HK-2 (cell line): Measurements from ENCODE around the gene YIPF3.
"Not testable (repeated sequence)": the region's sequence is repeated elsewhere in the genome, so short reads cannot be mapped to it uniquely, and the experiment has no call there.

Source experiments
- DNase-seq: peaks from one replicate; pipeline ENCODE4 v3.0.0-alpha.2; 2018; ENCODE audit not compliant: unreplicated experiment

YIPF3 gene

DNA sequence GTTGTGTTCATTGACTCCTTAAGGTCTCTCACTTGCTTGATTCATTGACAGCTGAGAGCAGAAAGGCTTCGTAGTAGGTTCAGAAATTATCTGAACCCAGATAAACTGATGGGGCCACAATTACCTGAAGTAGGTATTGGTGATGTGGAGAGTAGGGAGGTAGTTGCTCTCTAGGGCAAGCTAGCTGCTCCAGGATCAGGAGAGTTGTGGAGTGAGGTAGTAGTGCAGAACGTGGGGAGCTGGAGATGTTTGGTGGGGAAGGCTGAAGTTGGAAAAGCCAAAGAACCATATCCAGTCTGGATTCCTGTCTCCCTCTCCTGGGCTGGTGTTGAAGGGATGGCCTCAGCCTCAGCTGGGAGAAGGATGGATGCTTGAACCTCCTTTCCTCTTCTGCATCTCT lies 23.5 kb downstream of the YIPF3 start:
- DNase-seq: no peak

DNA sequence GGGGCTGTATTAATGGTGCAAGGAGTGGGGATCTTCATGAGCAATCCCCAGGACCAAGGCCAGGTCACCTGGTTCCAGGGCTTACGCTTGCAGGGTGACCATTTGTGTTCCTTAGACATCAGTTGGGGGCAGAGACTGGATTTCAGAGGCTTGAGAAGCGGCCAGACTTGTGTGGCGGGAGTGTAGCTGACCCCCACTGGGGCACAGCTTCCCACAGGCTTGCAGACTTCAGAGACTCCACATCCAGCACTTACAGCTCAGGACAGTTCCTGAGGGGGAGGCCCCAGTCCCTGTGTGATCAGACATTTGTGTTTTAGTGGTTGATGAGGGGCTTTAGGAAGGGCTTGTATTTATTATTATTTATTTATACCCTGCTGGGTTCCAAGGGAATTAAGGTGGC lies 24.1 kb downstream of the YIPF3 start:
- DNase-seq: no peak

GRCh38 chr6:43491750-43492661 lies 24.7 kb downstream of the YIPF3 start:
- no peak for DNase-seq

DNA sequence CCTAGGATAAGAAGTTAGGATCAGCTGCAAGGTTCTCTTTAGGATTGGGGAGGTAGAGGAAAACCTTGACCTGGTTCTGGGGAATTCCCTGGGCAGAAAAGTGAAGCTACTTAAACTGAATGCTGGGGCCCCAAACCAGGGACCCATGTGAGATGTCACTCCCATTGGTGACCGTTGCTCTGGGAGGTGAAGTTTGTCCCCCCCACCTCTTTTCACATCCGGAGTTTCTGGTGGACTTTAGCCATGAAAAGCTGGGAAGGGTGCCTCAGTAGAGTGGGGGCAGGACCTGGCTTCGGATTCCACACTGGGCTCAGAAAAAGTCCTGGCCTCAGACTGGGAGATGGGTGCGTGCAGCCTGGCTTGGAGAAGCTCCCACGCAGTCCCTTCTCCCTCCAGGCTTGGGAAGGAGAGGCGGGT lies 26.2 kb downstream of the YIPF3 start:
- no peak for DNase-seq

- DNase-seq: no peak
Observed at GRCh38 chr6:43489277-43490072, 27.3 kb downstream of the YIPF3 start.

GRCh38 chr6:43488667-43489276 lies 28.0 kb downstream of the YIPF3 start:
- no peak for DNase-seq

- no peak for DNase-seq
Observed at GRCh38 chr6:43481591-43482236, 35.0 kb downstream of the YIPF3 start.

- no peak for DNase-seq
Observed at GRCh38 chr6:43481075-43481474, 35.7 kb downstream of the YIPF3 start.

DNA sequence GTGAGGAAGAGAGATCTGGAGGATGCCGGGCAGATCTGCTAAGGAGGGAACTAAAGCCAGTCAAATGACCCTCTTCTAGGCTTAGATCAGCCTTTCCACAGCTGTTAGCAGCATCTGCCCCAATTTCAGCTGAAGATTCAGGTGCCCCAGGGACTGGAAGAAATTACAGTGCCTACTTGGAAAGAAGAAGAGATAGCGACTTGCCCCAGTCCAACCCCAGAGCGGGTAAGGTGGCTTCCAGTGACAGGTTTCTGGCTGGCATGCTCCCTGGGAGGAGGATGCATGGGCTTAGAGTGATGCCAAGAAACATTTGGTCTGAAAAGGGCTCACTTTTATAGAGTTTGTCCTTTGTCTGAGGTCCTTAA lies 38.7 kb downstream of the YIPF3 start:
- DNase-seq: no peak

- peak; percentile 92 for DNase-seq
Observed at GRCh38 chr6:43477235-43478007, 39.3 kb downstream of the YIPF3 start, which contains the start of gene TJAP1. Gene TJAP1, plus strand, starts transcription at chr6:43477570. Its CDS starts 21,432 bp downstream, at chr6:43499002.

DNA sequence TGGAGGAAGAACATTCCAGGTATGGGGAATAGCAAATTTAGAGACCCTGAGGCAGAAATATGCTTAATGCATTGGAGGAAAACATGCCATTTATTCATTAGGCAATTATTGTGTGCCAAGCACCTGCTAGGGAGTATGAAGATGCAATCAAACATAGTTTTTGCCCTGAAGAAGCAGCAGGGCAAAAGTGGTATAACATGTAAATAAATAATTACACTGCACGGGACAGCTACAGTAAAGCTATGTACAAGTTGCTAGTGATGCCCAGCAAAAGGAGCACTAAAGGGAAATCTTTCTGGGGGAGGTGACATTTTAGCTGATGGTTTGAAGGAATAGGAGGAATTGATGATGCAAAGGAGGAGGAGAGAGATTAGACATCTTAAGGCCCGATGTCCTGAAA lies 40.0 kb downstream of the YIPF3 start:
- DNase-seq: no peak

DNA sequence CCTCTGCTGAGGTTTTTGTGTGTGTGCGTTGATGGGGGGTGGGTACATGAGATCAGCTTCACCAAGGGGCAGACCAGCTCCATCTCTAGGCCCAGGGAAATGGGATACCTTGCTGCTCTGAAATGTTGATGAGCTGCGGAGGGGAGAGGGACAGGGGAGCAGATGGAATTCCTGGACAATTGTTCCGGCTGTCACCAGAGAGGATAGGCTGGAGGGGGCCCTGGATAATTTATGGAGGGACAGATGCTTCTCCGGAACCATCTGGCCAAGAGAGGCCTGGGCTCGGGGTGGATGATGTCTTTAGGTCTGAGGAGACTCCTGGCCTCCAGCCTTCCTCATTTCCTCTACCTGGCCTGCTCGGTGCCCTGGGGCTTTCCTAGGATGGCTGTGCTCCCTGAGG lies 41.2 kb downstream of the YIPF3 start:
- no peak for DNase-seq

- DNase-seq: no peak
Observed at GRCh38 chr6:43472515-43472914, 44.2 kb downstream of the YIPF3 start.

GRCh38 chr6:43471399-43471798 lies 45.3 kb downstream of the YIPF3 start:
- no peak for DNase-seq

DNA sequence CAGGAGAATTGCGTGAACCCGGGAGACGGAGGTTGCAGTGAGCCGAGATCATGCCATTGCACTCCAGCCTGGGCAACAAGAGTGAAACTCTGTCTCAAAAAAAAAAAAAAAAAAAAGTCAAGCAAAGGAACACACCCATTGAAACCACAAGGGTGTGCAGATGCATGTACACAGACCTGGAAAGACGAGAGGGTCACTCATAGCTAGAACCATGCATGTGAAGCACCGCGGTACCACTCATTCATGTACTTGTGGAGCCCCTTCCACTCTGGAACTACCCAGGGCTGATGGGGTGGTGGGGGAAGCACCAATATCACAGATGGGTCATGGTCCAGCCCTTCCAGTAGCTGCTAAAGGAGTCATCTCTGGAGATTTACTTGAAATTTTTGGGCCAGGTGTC lies 46.8 kb downstream of the YIPF3 start:
- no peak for DNase-seq

DNA sequence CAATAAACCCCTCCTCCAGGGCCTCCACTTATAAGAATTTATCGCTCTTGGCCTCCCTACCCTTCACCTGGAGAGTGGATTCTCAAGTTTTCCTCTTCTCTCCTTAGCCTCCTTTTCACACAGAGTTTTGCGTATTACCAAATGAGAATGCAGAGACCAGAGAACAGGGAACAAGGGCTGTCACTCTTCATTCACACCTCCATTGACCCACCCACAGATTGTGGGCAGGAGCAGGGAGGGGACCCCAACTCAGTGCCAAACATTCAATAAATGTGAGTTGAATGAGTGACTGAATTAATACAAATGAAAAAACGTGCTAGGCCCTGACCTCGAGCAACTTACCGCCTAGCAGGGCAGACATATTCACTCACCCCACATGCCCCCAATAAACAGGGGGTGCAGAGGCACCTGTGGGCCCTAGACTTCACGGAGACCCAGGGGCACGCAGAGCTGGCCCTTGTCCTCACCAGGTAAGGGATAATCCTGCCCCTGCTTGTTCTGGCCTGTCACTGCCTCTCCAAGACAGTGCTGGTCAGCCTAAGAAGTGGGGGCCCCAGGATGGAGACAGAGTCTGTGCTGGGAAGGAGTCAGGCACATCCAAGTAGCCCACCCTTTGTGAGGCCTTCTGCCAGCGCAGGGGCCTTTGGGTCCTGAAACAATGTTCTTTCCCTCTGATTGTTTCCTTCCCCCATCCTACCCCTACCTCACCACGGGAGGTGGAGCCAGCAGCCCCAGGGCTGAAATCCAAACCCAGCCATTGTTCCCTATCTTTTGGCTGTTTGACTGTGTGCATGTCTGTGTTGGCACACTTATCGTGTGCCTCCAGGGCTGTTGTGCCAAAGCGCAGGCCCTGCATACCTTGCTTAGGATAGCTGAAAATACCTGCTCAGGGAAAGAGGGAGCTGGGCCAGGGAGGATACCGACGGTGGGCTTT lies 47.7 kb downstream of the YIPF3 start:
- DNase-seq: no peak

DNA sequence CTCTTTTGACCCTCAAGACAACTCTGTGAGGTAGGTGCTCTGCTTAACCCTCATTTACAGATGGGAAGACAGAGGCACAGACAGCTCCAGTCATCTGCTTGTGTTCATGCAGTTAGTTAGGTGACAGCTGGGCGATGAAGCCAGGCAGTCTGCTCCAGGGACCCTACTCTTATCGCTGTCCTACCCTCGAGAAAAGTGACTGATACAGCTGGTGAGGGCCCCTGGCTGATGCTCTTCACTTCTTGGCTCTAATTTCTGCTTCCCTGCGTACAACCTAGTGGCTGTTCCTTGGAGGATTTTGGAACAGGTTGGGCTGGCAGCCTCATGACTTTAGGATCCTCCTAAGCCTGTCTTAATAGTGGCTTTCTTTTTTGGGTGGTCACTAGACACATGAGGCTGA lies 48.5 kb downstream of the YIPF3 start:
- no peak for DNase-seq

GRCh38 chr6:43467752-43468151 lies 49.0 kb downstream of the YIPF3 start:
- no peak for DNase-seq

DNA sequence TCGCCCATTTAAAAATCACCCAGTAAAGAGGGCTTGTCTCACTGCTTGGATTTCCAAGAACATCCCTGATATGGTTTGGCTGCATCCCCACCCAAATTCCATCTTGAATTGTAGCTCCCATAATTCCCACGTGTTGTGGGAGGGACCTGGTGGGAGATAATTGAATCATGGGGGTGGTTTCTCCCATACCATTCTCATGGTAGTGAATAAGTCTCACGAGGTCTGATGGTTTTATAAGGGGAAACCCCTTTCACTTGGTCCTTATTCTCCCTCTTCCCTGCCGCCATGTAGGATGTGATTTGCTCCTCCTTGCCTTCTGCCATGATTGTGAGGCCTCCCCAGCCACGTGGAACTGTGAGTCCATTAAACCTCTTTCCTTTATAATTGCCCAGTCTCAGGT lies 49.5 kb downstream of the YIPF3 start:
- DNase-seq: not testable (repeated sequence)

- no peak for DNase-seq
Observed at GRCh38 chr6:43465948-43466347, 50.8 kb downstream of the YIPF3 start.
